Osteocyte (in vitro differentiated cells): Measurements from ENCODE around the gene TBC1D16. TPM values are rescaled to one million over a fixed set of nuclear protein-coding genes. Genes with fewer than 3 reads are reported as not detected.
"Not testable (repeated sequence)": the region's sequence is repeated elsewhere in the genome, so short reads cannot be mapped to it uniquely, and the experiment has no call there.

ENCODE experiments used
- DNase-seq: peaks from one replicate; pipeline ENCODE4 v3.0.0; 2021; ENCODE audit warnings: mixed read lengths; ENCODE audit not compliant: unreplicated experiment; ENCODE audit errors: extremely low spot score
- H3K27ac Mint-ChIP-seq: one replicate; pipeline ENCODE4 v1.8.0; 2021; ENCODE audit warnings: mild to moderate bottlenecking, mixed read lengths; ENCODE audit not compliant: unreplicated experiment
- H3K27me3 Mint-ChIP-seq: one replicate; pipeline ENCODE4 v1.8.0; 2021; ENCODE audit warnings: mixed read lengths; ENCODE audit not compliant: unreplicated experiment
- H3K36me3 Mint-ChIP-seq: one replicate; pipeline ENCODE4 v1.8.0; 2021; ENCODE audit warnings: mixed read lengths; ENCODE audit not compliant: unreplicated experiment
- H3K4me1 Mint-ChIP-seq: one replicate; pipeline ENCODE4 v1.8.0; 2021; ENCODE audit warnings: mixed read lengths; ENCODE audit not compliant: unreplicated experiment
- H3K4me3 Mint-ChIP-seq: one replicate; pipeline ENCODE4 v1.8.0; 2021; ENCODE audit warnings: mild to moderate bottlenecking, moderate library complexity, mixed read lengths; ENCODE audit not compliant: unreplicated experiment
- H3K9me3 Mint-ChIP-seq: one replicate; pipeline ENCODE4 v1.8.0; 2021; ENCODE audit warnings: mixed read lengths; ENCODE audit not compliant: unreplicated experiment
- CTCF ChIP-seq: fragments of 200-600 bp; sonication (generic); IDR thresholded peaks from 2 replicates; pipeline ENCODE4 v1.5.0; 2021; ENCODE audit warnings: antibody characterized with exemption, mild to moderate bottlenecking, moderate library complexity
- total RNA-seq: library from RNA; stranded (reverse); gene quantifications from 2 replicates; pipeline ENCODE4 v1.2.1, GENCODE V29; 2021

TBC1D16 gene
- total RNA-seq, 1 donor from 2014 or later, result 45.9 TPM

GRCh38 chr17:79997011-79997660 is 38.5 kb downstream of the TBC1D16 start:
- Mint-ChIP-seq H3K27ac (no peak overlapping the region), H3K9me3 (no peaks in the 10 kb centered on the region), H3K27me3 (no peaks in the 10 kb centered on the region), H3K4me1 (peaks cover 36% of the 10 kb centered on the region), H3K36me3 (peaks cover 6% of the 10 kb centered on the region), H3K4me3 (no peak overlapping the region)
- TF ChIP-seq CTCF, result no peak
- no peak for DNase-seq

GRCh38 chr17:79996291-79996690 is 39.4 kb downstream of the TBC1D16 start:
- H3K27me3 Mint-ChIP-seq, result no peaks in the 10 kb centered on the region
- H3K9me3 Mint-ChIP-seq, result no peaks in the 10 kb centered on the region
- no peak for TF ChIP-seq CTCF
- DNase-seq, result no peak
- peaks cover 37% of the 10 kb centered on the region for H3K4me1 Mint-ChIP-seq
- no peak overlapping the region for H3K27ac Mint-ChIP-seq
- H3K4me3 Mint-ChIP-seq, result no peak overlapping the region
- peaks cover 4% of the 10 kb centered on the region for H3K36me3 Mint-ChIP-seq

GRCh38 chr17:79995696-79996095 is 40.0 kb downstream of the TBC1D16 start:
- H3K27ac Mint-ChIP-seq, result no peak overlapping the region
- no peak for TF ChIP-seq CTCF
- peaks cover 4% of the 10 kb centered on the region for H3K36me3 Mint-ChIP-seq
- H3K9me3 Mint-ChIP-seq, result no peaks in the 10 kb centered on the region
- H3K27me3 Mint-ChIP-seq, result no peaks in the 10 kb centered on the region
- H3K4me1 Mint-ChIP-seq, result peaks cover 43% of the 10 kb centered on the region
- no peak for DNase-seq
- no peak overlapping the region for H3K4me3 Mint-ChIP-seq

GRCh38 chr17:79994602-79995001 is 41.1 kb downstream of the TBC1D16 start:
- no peak for TF ChIP-seq CTCF
- DNase-seq, result no peak
- no peaks in the 10 kb centered on the region for H3K27me3 Mint-ChIP-seq
- H3K4me3 Mint-ChIP-seq, result no peak overlapping the region
- peaks cover 43% of the 10 kb centered on the region for H3K4me1 Mint-ChIP-seq
- H3K36me3 Mint-ChIP-seq, result no peaks in the 10 kb centered on the region
- no peaks in the 10 kb centered on the region for H3K9me3 Mint-ChIP-seq
- no peak overlapping the region for H3K27ac Mint-ChIP-seq

- not testable (repeated sequence) for H3K27ac Mint-ChIP-seq, H3K27me3 Mint-ChIP-seq, H3K9me3 Mint-ChIP-seq, H3K36me3 Mint-ChIP-seq, DNase-seq, H3K4me3 Mint-ChIP-seq
- H3K4me1 Mint-ChIP-seq, result peaks cover 44% of the 10 kb centered on the region
Observed at GRCh38 chr17:79994228-79994569, 41.5 kb downstream of the TBC1D16 start.
